Activated gamma-delta T cell treated with anti-CD3 and anti-CD28 coated beads, Interleukin-2, amount 50 U/mL, for 16 hours (primary cell): ENCODE measurements around the gene PIGL.
"Not testable (repeated sequence)": the region's sequence is repeated elsewhere in the genome, so short reads cannot be mapped to it uniquely, and the experiment has no call there.

Experiments
- DNase-seq: peaks from one replicate; pipeline ENCODE4 v3.0.0-alpha.2; 2020; ENCODE audit warnings: low read depth

PIGL gene

DNA sequence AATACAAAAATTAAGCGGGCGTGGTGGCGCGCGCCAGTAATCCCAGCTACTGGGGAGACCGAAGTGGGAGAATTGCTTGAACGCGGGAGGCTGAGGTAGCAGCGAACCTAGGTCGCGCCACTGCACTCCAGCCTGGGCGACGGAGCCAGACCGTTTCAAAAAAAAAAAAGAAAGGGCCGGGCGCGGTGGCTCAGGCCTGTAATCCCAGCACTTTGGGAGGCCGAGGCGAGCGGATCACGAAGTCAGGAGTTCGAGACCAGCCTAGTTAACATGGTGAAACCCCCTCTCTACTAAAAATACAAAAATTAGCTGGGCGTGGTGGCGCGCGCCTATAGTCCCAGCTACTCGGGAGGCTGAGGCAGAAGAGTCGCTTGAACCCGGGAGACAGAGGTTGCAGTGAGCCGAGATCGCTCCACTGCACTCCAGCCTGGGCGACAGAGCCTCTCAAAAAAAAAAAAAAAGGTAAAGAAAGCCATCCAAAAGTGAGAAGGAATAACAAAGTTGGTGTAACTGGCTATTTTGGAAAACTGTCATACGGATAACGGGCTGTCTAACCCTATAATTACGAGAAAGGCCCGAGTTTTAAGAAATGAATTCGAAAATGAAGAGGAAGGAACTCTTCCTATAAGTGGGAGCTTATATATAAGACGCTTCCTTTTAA is 539 bp upstream of the PIGL start:
- DNase-seq = not testable (repeated sequence)

DNA sequence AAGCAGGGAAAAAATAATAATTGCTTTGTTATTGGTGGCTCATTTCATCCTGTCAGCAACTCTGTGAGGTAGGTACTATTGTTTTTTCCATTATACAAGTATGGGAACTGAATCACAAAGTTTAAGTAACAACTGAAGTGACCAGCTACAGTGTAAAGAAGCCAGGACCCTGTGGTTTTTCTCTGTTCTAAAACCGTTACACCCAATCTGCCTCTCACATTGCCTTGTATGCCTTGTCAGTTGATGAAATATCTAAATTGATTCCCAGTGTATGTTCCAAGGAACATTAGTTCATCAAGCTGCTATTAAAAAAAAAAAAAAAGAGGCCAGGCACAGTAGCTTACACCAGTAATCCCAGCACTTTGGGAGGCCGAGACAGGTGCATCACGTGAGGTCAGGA is 5.4 kb downstream of the PIGL start:
- DNase-seq = no peak

DNA sequence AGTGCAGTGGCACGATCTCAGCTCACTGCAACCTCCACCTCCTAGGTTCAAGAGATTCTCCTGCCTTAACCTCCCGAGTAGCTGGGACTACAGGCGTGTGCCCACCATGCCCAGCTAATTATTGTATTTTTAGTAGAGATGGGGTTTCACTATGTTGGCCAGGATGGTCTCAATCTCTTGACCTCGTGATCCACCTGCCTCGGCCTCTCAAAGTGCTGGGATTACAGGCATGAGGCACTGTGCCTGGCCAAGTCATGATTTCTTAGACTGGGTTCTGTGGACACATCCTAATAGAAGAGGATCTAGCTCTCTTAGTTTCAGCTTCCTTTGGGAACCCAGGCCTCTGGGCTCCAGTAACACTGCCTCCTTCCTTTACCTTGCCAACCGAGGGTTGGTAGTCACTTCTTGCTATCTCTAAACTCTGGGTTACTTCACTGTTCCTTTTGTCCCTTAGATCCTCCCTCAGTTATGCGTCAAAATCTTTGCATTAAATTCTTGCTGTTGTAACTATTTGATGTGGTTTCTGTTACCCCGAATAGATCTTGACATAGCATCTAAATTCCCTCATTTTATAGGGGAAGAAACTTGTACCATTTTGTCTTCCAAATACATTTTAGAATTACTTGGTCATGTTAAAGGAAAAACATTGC is 13.0 kb downstream of the PIGL start:
- DNase-seq = not testable (repeated sequence)

DNA sequence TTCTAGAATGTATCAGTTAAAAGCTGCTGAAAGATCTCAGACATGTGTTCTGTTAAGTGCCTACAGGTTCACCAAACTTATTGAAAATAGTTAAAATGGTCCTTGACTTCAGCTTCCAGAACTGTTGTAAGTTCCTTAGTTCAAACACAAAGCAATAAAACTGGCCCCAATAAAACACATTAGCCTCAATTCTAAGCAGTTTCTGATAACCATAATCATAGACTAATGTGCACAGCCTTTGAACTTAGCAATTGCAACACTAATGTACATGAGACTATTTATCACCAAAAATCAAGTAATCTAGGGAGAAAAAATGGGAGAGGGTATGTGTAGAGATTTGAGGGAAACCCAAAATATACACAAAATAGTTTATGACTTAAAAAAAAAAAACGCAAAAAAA is 15.4 kb downstream of the PIGL start:
- DNase-seq = no peak

DNA sequence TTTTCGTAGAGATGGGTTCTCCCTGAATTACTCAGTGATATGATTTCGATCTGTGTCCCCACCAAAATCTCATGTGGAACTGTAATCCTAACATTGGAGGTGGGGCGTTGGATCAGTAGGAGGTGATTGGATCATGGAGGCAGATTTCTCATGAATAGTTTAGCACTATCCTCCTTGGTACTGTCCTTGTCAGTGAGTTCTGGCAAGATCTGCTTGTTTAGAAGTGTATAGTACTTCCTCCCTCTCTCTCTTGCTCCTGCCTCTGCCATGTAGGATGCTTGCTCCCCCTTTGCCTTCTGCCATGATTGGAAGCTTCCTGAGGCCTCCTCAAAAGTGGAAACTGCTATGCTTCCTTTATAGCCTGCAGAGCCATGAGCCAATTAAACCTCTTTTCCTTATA is 22.9 kb downstream of the PIGL start:
- DNase-seq = no peak

DNA sequence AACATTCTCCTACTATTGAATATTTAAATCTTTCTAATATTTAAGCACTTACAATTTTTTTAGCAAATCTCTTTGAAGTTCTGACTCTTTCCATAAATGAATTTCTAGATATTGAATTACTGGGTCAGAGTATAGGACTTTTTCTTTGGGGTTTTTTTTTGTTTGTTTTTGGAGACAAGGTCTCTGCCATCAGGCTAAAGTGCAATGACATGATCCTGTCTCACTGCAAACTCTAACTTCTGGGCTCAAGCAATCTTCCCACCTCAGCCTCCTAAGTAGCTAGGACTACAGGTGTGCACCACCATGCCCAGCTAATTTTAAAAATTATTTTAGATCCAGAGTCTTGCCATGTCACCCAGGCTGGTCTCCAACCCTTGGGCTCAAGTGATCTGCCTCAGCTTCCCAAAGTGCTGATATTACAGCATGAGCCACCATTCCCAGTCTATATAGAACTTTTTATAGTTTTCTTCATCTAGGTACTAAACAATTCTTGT is 24.9 kb downstream of the PIGL start:
- DNase-seq = no peak

DNA sequence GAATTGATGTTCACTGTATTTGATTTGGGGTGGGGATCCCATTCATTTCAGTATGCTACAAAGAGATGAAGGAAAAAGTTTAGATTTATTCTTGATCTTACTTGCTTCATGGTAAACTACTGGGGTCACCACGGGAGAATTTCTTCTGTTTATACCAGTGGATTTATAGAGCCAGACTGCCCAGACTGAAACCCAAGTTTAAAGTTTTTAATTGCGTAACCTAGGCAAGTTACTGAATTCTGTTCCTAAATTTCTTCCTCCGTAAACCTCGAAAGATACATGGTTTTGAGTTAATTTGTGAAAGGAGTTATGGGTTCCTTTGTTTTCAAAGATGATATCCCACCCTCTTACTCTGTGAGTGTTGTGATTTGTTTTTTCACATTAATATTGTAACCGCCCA is 26.4 kb downstream of the PIGL start:
- no peak for DNase-seq

DNA sequence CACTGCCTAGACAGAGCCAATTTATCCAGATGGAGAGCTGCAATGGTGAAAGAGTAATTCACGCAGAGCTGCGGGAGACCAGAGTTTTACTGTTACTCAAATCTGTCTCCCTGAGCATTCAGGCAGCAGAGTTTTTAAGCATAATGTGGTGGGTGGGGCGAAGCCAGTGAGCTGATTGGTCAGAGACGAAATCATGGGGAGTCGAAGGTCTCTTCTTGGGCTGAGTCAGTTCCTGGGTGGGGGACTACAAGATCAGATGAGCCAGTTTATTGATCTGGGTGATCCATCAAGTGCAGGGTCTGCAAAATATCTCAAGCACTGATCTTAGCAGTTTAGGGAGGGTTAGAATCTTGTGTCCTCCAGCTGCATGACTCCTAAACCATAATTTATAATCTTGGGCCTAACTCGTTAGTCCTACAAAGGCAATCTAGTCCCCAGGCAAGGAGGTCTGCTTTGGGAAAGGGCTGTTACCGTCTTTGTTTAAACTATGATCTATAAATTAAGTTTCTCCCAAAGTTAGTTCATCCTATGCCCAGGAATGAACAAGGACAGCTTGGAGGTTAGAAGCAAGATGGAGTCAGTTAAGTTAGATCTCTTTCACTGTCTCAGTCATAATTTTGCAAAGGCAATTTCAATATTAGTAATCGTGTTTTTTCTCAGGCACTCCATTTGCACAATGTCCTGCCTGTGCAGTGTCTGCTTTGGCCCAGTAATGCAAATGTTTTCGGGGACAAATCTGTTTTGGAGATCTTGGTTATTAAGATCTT is 27.0 kb downstream of the PIGL start:
- no peak for DNase-seq

DNA sequence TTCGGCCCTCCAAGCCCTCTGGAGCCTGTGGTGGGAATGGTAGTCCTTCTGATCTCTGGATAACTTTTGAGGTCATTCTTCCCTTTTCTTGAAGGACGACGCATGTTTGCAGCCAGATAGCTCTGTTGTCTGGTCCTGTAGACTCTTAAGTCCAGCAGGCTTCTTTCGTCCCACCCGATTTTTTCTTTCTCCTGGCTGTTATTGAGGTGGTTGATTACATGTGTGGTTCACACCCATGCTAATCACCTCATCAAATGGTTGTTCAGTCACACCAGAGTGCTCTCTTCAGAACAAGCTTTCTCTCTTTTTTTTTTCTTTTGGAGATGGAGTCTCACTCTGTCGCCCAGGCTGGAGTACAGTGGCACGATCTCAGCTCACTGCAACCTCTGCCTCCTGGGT is 30.6 kb downstream of the PIGL start:
- DNase-seq = no peak

DNA sequence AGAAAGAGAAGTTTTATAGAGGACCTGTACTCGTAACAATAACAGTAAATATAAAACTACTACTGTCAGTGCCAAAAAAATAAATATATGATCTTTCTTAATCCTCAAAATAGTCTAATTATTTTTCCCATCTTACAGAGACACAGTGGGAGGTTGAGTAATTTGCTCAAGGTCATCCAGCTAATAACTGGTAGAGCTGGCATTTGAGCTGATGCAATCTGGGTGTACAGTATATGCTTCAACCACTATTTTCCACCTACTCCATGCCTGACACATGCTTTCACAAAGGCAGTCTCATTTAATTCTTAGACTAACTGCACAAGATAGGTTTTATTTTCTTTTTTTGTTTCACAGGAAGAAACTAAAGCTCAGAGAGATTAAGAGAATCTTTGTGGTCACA is 33.6 kb downstream of the PIGL start:
- no peak for DNase-seq

DNA sequence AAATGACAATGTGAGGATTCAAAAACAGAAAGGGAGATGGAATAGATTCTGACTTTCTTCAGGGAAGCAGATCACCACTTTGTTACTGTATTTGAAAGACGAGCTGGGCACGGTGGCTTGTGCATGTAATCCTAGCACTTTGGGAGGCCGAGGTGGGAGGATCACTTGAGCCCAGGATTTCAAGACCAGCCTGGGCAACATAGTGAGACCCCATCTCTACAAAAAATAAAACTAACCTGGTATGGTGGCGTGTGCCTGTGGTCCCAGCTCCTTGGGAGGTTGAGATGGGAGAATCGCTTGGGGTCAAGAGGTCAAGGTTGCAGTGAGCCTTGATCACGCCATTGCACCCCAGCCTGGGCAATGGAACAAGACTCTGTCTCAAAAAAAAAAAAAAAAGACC is 34.0 kb downstream of the PIGL start:
- DNase-seq = no peak

DNA sequence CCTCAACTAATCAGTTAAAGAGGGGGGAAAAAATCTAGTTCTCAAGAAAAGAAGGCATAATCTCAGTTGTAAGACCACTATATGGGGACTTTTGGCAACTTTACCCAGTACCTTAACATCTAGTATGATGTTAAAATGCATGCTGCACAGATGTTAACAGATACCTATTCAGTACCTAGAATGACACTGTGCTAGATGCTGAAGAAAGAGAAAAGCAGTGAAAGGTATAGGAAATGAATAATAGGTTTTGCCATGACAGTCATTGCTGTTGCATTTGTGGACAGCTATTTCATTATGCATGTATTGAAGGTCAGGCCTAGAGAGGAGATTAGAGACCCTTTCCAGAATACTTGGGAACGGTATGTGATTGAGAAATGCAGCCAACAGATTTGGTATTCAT is 34.5 kb downstream of the PIGL start:
- no peak for DNase-seq

DNA sequence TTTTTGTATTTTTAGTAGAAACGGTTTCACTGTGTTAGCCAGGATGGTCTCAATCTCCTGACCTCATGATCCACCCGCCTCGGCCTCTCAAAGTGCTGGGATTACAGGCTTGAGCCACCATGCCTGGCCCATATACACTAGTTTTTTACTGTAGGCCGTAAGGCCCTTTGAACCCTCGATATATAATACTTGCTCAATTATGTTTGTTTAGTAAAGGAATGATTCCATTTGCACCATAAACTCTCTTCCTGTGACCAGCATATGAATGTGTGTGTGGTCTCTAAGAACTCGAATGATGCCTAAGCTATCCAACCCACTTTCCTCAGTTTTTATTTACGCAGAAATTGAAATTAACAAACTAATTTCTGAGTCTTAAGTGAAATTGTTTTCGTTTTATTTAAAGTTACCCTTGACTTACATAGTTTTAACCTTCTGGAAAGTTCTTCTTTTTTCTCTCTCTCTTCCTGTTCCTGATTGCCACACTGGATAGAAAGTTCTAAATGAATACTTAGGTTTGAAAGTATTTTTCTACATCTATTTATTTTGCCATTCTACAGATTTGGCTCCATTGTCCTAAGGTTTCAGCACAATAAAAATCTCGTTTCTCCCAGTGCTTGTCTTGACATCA is 37.9 kb downstream of the PIGL start:
- DNase-seq = no peak

DNA sequence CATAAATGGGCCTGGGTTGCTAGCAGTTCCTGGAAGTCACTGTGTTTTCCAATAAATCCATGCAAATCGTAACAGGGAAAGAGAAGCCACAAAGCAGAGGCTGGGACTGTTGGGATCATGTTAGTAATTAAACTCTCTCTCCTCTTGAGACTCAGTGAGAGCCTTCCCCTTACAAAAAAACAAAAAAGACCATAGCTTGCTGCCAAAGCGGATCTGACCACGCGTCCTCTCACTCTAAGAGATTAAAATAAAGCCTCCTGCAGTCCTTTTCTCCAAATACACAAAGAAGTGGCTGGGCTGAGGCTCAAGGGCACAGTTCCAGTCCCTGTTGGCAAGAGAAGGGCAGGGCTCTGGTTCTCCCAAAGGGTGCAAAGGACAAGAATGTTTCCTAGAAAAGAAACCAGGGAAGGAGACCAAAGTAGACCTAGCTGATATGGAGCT is 38.5 kb downstream of the PIGL start:
- DNase-seq = no peak

DNA sequence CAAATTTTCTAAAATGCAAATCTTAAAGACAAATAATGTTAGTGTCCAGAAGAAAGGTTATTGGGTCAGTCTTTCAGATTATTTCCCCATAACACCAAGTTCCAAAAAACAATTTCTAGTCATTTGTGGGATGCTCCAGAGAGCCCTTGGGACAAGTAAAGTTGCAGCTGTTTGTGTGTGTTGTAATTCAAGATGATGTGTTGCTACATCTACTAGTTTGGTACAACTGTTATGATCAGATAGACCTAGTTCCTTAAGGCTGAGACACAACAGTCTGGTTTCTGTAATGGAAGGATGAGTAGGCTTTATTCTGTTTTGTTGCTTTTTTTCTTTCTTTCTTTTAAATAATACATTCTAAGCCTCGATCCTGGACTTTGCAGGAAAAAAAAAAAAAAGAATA is 41.9 kb downstream of the PIGL start:
- DNase-seq = no peak

DNA sequence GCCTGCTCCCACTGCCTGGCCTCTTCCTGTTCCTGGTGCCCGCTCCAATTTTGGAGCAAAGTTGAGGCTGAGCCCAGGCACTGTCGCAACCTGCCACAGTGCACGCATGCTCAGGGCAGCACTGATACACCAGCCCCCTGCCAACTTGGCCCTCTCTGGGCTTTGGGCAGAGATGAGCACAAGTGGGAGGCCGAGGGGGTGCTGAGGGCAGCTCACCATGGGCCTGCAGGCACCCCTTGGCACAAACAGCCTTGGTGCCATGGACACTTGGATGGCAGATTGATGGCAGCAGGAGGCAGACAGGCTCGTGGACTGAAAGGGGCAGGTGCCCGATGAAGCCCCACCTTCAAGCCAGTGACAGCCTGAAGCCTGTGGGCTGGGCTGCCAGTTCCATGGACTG is 42.9 kb downstream of the PIGL start:
- DNase-seq = no peak

DNA sequence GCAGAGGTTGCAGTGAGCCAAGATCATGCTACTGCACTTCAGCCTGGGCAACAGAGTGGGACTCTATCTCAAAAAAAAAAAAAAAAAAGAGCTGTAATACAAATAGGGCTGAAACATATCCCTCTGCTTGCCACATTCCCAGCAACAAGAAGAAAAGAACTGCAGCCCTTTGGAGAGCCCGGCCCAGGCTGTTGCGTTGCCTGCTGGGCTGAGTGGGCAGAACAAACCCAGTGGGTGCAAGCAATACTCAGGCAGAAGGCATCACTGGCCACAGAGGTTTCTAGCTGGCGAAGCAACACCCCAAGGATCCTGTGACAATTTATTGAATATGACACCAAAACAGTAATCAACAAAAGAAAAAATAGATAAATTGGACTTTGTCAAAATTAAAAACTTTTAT is 44.0 kb downstream of the PIGL start:
- no peak for DNase-seq

DNA sequence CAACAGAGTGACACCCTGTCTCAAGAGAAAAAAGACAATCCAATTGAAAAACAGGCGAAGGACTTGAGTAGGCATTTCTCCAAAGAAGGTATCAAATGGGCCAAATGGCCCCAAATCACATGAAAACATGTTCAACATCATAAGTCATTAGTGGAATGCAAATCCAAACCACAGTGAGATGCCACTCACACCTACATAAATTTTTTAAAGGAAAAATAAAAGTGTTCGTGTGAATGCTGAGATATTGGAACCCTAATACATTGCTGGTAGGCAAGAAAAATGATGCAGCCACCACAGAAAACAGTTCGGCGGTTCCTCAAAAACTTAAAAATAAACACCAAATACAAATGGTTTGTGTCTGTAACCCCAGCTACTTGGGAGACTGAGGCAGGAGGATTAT is 45.2 kb downstream of the PIGL start:
- no peak for DNase-seq

DNA sequence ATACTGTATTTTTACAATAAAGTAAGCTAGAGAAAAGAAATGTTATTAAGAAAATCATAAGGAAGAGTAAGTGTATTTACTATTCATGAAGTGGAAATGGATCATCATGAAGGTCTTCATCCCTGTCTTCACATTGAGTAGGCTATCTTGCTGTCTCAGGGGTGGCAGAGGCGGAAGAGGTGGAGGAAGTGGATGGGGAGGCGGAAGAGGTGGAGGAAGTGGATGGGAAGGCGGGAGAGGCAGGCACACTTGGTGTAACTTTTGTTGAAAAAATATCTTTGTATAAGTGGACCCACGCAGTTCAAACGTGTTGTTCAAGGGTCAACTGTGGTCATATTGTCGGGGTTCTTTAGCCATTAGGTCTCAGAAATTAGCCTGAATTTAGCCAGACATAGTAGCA is 50.2 kb downstream of the PIGL start:
- DNase-seq = no peak

DNA sequence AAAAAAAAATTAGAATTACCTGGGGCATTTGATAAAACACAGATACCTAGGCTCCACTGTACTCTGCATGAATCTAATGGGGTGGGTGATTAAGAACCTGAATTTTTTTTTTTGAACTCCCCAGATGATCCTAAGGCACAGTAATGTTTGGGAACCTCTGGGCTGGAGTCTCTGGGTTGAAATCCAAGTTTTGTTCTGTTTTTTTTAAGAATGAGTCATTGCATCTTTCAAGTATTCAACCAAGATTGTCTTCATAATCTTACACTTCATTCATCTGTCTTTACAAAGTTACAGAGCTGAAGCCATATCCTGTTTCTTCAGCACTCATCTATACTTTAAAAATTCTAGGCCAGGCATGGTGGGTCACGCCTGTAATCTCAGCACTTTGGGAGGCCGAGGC is 52.6 kb downstream of the PIGL start:
- DNase-seq = no peak

DNA sequence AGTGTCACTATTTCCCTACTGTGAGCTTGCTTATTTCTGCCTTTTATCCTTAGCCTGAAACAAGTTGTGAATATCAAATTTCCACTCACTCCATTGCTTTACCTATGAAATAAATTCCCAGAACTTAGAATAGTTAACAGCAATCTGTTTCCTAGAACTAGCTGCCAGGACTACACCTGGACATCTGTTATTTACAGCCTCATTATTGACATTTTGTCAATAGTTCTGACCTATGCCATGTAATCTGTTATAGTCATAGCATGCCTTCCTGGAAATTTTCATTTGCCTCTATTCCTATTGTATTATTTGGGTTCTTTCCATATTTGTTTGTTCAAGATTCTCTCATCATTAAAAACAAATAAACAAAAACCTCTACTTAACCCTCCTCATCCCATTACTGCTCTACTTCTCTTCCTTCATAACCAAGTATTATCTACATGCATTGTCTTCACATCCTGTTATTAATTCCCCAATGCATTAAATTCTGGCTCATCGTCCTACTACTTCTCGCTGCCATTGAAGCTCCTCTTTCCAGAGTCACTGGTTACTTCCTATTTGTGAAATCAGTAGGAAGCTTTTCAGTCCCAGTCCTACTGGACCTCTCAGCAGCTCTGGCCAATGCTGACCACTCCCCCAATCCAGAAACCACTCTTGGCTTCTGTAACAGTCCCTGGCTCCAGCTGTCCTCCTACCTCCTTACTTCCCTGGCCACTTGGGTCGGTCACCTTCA is 55.3 kb downstream of the PIGL start:
- no peak for DNase-seq

DNA sequence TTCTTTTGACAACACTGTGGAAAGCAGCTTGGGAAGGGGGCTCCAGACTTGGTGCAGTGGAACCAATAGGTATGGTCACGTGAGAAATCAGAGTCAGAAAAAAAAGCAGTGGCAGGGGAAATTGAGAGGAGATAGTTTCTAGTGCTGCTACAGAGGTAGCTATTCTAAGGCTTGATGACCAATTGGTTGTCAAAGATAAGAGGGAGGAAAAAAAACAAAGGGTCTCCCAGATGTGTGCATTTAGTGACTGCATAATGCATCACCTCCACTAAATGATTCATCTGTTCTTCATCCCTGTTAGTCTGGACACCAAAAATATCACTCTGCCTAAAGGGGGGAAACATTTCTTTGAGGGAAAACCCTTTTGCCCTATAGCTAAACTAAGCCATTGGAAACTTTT is 56.5 kb downstream of the PIGL start:
- no peak for DNase-seq
